Mammary epithelial cell (primary cell): ENCODE measurements around the gene SCARB1.

Experiments
- EZH2 ChIP-seq: IDR thresholded peaks from 2 replicates; pipeline ENCODE4 v1.6.1; 2012; ENCODE audit warnings: low read length, inconsistent platforms, borderline replicate concordance
- TF ChIP-seq, protein P1 (sequence below), 2 donors: IDR thresholded peaks in 1 of 2; conservative IDR thresholded peaks in 1 of 2; 2 replicates each; pipeline ENCODE4 v1.5.1; 2011 to 2012; ENCODE audit warnings: inconsistent platforms in 2 of 2, low read length in 2 of 2, mild to moderate bottlenecking in 2 of 2, control low read depth in 1 of 2, low read depth in 1 of 2; ENCODE audit not compliant: insufficient read depth in 1 of 2; ENCODE audit errors: extremely low read depth in 1 of 2

DNA sequence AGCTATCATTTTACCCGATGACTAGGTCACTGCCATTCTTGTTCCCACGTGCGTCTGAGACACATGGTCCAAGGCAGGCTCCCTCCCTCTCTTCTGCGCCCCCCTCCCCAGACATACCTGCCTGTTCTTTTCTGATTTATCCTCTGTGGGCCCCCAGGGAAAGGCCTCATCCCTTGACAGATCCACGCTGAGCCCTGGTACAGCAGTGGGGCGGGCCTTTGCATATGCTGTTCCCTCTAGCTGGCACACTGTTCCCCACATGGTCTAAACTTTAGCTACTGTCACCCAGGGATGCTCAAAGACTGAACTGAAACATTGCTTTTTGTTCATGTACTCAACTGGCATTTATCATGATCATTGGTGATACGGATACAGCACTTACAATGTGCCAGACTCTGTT, 122.5 kb downstream of the SCARB1 start:
- no peak for TF ChIP-seq EZH2
- TF ChIP-seq, protein P1, sequence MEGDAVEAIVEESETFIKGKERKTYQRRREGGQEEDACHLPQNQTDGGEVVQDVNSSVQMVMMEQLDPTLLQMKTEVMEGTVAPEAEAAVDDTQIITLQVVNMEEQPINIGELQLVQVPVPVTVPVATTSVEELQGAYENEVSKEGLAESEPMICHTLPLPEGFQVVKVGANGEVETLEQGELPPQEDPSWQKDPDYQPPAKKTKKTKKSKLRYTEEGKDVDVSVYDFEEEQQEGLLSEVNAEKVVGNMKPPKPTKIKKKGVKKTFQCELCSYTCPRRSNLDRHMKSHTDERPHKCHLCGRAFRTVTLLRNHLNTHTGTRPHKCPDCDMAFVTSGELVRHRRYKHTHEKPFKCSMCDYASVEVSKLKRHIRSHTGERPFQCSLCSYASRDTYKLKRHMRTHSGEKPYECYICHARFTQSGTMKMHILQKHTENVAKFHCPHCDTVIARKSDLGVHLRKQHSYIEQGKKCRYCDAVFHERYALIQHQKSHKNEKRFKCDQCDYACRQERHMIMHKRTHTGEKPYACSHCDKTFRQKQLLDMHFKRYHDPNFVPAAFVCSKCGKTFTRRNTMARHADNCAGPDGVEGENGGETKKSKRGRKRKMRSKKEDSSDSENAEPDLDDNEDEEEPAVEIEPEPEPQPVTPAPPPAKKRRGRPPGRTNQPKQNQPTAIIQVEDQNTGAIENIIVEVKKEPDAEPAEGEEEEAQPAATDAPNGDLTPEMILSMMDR (conservative IDR thresholded peaks at IDR 0.05 in 1 of 2, IDR thresholded peaks at IDR 0.05 in 1 of 2; ENCODE audit: extremely low read depth in 1 of 2, insufficient read depth in 1 of 2, low read depth in 1 of 2, low read length in 2 of 2), result no peak
